D341Med (cell line): ENCODE measurements around the gene CIB2.
"Not testable (repeated sequence)": the region's sequence is repeated elsewhere in the genome, so short reads cannot be mapped to it uniquely, and the experiment has no call there.

Source experiments
- DNase-seq: peaks from one replicate; pipeline ENCODE4 v3.0.0; 2012; ENCODE audit warnings: low spot score

The CIB2 gene

GRCh38 chr15:78131295-78132061 lies at the start of gene CIB2:
TSS of gene CIB2 (minus strand) at chr15:78131445. CDS start at chr15:78131215, 230 bp downstream.
- DNase-seq = peak; percentile 96

- no peak for DNase-seq
These were observed 48.7 kb upstream of the CIB2 start for GRCh38 chr15:78179906-78180305.

- DNase-seq = no peak
These were observed 48.1 kb upstream of the CIB2 start for GRCh38 chr15:78179286-78179840.

GRCh38 chr15:78178064-78178463 lies 46.8 kb upstream of the CIB2 start:
- DNase-seq = no peak

GRCh38 chr15:78177447-78177873 lies 46.2 kb upstream of the CIB2 start:
- peak; percentile 72 for DNase-seq

GRCh38 chr15:78175330-78175729 lies 44.1 kb upstream of the CIB2 start:
- no peak for DNase-seq

GRCh38 chr15:78174401-78174800 lies 43.2 kb upstream of the CIB2 start:
- no peak for DNase-seq

GRCh38 chr15:78171864-78172472 lies 40.7 kb upstream of the CIB2 start:
- no peak for DNase-seq

GRCh38 chr15:78170848-78171773 lies 39.9 kb upstream of the CIB2 start:
- no peak for DNase-seq

GRCh38 chr15:78168608-78169007 lies 37.4 kb upstream of the CIB2 start:
- no peak for DNase-seq

- DNase-seq = no peak
These were observed 36.1 kb upstream of the CIB2 start for GRCh38 chr15:78167227-78167888.

GRCh38 chr15:78164010-78164409 lies 32.8 kb upstream of the CIB2 start:
- DNase-seq = no peak

GRCh38 chr15:78162038-78162437 lies 30.8 kb upstream of the CIB2 start:
- no peak for DNase-seq

- no peak for DNase-seq
These were observed 28.1 kb upstream of the CIB2 start for GRCh38 chr15:78159395-78159794.

GRCh38 chr15:78157203-78157602 lies 26.0 kb upstream of the CIB2 start:
- no peak for DNase-seq

- no peak for DNase-seq
These were observed 25.4 kb upstream of the CIB2 start for GRCh38 chr15:78156653-78157052.

GRCh38 chr15:78155355-78155939 lies 24.2 kb upstream of the CIB2 start:
- DNase-seq = no peak

- no peak for DNase-seq
These were observed 23.7 kb upstream of the CIB2 start for GRCh38 chr15:78154955-78155354.

GRCh38 chr15:78151075-78151474 lies 19.8 kb upstream of the CIB2 start:
- DNase-seq = not testable (repeated sequence)

- DNase-seq = no peak
These were observed 18.8 kb upstream of the CIB2 start for GRCh38 chr15:78149805-78150751.
